ENCODE data around the gene CMTM3. TPM values are rescaled to one million over a fixed set of nuclear protein-coding genes. Genes with fewer than 3 reads are reported as not detected.

The CMTM3 gene
- total and polyA plus RNA-seq, 2 of the 4 experiments (the other 2 are of a cell fraction) = 4.5 to 35.5 TPM

DNA sequence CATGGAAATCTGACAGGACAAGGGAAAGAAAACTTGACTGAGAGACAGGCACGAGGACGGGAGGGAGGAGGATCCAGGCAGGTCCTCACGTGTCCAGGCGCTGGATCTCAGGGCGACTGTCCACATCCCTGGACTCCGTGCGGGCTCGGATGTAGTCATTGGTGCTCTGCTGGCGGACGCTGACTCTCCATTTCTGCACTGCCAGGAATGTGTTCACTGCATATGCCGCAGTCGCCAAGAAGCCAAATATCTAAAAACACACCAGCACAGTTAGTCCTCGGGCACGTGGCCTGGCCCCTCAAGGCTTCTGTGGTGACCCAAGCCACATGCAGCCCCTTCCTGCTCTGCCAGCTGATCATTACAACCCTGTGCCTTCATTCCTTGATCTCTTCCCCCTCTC, 17.5 kb downstream of the CMTM3 start:
- H3K9ac ChIP-seq (ENCODE audit: low read depth, low read length) = no peak overlapping the region
- no peak overlapping the region for H3K4ac ChIP-seq (ENCODE audit: low read depth, low read length)
- no peak overlapping the region for H2BK20ac ChIP-seq (ENCODE audit: low read depth, low read length)
- H4K5ac ChIP-seq (ENCODE audit: low read depth, low read length) = no peak overlapping the region
- H4K8ac ChIP-seq (ENCODE audit: low read depth in 2 of 2, low read length in 2 of 2) = no peak overlapping the region
- H3K23ac ChIP-seq (ENCODE audit: low read depth, low read length) = no peak overlapping the region
- H2BK120ac ChIP-seq (ENCODE audit: low read depth, low read length) = no peak overlapping the region
- BruUV-seq (replicated peaks) = no TSS peak
- H3K9me1 ChIP-seq (ENCODE audit: insufficient read depth, low read length) = peaks cover 22% of the 10 kb centered on the region
- H3K27me3 ChIP-seq (ENCODE audit: control insufficient read depth, insufficient read depth, low read length) = no peaks in the 10 kb centered on the region
- intact Hi-C loops (cut with micrococcal nuclease) = no loop called here
- no peak overlapping the region for H2BK5ac ChIP-seq (ENCODE audit: low read depth, low read length, poor library complexity, severe bottlenecking)
- no peaks in the 10 kb centered on the region for H3K36me3 ChIP-seq (ENCODE audit: control insufficient read depth, insufficient read depth, low read length)
- no peak overlapping the region for H2BK15ac ChIP-seq (ENCODE audit: low read depth, low read length)
- POLR2A ChIA-PET (ENCODE audit: unreplicated experiment) = no interaction called here
- ATAC-seq (ENCODE audit: low read depth) = no peak
- 0 out of 4 replicates have a peak, but pooled peaks cover 0 to 2% of the 10 kb centered on the region in 2 experiments for H3K79me1 ChIP-seq (ENCODE audit: low read depth in 1 of 2, low read length in 2 of 2)
- no peak overlapping the region for H2AFZ ChIP-seq (replicated peaks; ENCODE audit: low read length, poor library complexity)
- DNase-seq = no peak
- peaks cover 9% of the 10 kb centered on the region; the same call in 1 of the 2 replicates for H4K20me1 ChIP-seq (ENCODE audit: insufficient read depth, low read length)
- WGBS, 2 experiments (ENCODE audit: extremely low coverage in 2 of 2, insufficient read length in 1 of 2) = 98% methylated on average over 13 of the region's 14 CpGs; no CpG with 5 or more reads in 1 of the 2 experiments
- H4K91ac ChIP-seq (ENCODE audit: insufficient read depth, low read depth, low read length) = no peak overlapping the region
- in situ Hi-C loops (cut with MboI; ENCODE audit: low sequenced_read_pairs) = no loop called here
- no peaks in the 10 kb centered on the region for H3K9me3 ChIP-seq (ENCODE audit: control insufficient read depth, insufficient read depth, low read length)
- dilution Hi-C loops (cut with HindIII; ENCODE audit: low sequenced_read_pairs, unreplicated experiment) = no loop called here
- H3K4me1 ChIP-seq (ENCODE audit: control insufficient read depth, insufficient read depth, low read length) = peaks cover 26% of the 10 kb centered on the region
- no peak overlapping the region for H3K18ac ChIP-seq (ENCODE audit: low read depth, low read length)
- H3K14ac ChIP-seq (replicated peaks; ENCODE audit: low read depth, low read length) = no peak overlapping the region
- H2AK9ac ChIP-seq (replicated peaks; ENCODE audit: low read depth, low read length, poor library complexity) = no peak overlapping the region
- CTCF ChIA-PET = no interaction called here
- H3K56ac ChIP-seq (ENCODE audit: extremely low read depth, insufficient read depth, low read length) = no peak overlapping the region
- H3K27ac ChIP-seq (ENCODE audit: insufficient read depth, low read length) = no peak overlapping the region
- H3K4me2 ChIP-seq (ENCODE audit: low read depth, low read length) = no peak overlapping the region
- H3K4me3 ChIP-seq (ENCODE audit: insufficient read depth, low read depth, low read length) = no peak overlapping the region
- no peak overlapping the region for H2AK5ac ChIP-seq (ENCODE audit: low read depth, low read length)
- TF ChIP-seq MAZ (IDR thresholded peaks at IDR 0.05; ENCODE audit: borderline replicate concordance, low read depth, low read length) (no peak), SMC3 (IDR thresholded peaks at IDR 0.05; ENCODE audit: low read depth, low read length) (no peak), CEBPB (IDR thresholded peaks at IDR 0.05; ENCODE audit: low read depth, low read length) (no peak), RAD21 (IDR thresholded peaks at IDR 0.05; ENCODE audit: low read length) (no peak), MXI1 (IDR thresholded peaks at IDR 0.05; ENCODE audit: borderline replicate concordance, low read depth, low read length) (no peak), BHLHE40 (IDR thresholded peaks at IDR 0.05; ENCODE audit: low read depth, low read length) (no peak), RFX5 (IDR thresholded peaks at IDR 0.05; ENCODE audit: low read depth, low read length) (no peak), NFE2L2 (IDR thresholded peaks at IDR 0.05; ENCODE audit: low read depth, low read length) (no peak), RCOR1 (IDR thresholded peaks at IDR 0.05; ENCODE audit: insufficient replicate concordance, low read length) (no peak), CHD1 (IDR thresholded peaks at IDR 0.05; ENCODE audit: low read depth, low read length) (no peak), POLR2A (IDR thresholded peaks at IDR 0.05; ENCODE audit: low read depth, low read length) (no peak)
- TF ChIP-seq, protein P1, sequence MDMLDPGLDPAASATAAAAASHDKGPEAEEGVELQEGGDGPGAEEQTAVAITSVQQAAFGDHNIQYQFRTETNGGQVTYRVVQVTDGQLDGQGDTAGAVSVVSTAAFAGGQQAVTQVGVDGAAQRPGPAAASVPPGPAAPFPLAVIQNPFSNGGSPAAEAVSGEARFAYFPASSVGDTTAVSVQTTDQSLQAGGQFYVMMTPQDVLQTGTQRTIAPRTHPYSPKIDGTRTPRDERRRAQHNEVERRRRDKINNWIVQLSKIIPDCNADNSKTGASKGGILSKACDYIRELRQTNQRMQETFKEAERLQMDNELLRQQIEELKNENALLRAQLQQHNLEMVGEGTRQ (IDR thresholded peaks at IDR 0.05; ENCODE audit: low read depth, low read length) = no peak
